ENCODE measurements around the gene PDXDC1. TPM values are rescaled to one million over a fixed set of nuclear protein-coding genes. Genes with fewer than 3 reads are reported as not detected.
A peak's percentile ranks its signal among the peaks of the same experiment; 100 is the strongest.
"Not testable (repeated sequence)": the region's sequence is repeated elsewhere in the genome, so short reads cannot be mapped to it uniquely, and the experiment has no call there.

Gene PDXDC1
- total and polyA plus RNA-seq, 2 donors from 2014 or later = 56.5 to 113 TPM

GRCh38 chr16:15141586-15141985 is 166.8 kb downstream of the PDXDC1 start:
- H3K27ac ChIP-seq (ENCODE audit: low read depth in 2 of 2, low read length in 2 of 2) = no peak overlapping the region
- H3K36me3 ChIP-seq (ENCODE audit: control insufficient read depth in 2 of 3, insufficient read depth in 3 of 3, low read length in 3 of 3) = no peaks in the 10 kb centered on the region
- intact Hi-C loops (cut with DNase I) = no loop called here
- H3K9ac ChIP-seq (ENCODE audit: low read length in 3 of 3) = no peak overlapping the region
- H3K4me1 ChIP-seq (ENCODE audit: control insufficient read depth in 2 of 3, insufficient read depth in 2 of 3, low read depth in 1 of 3, low read length in 3 of 3) = peaks cover 0 to 2% (median 0%) of the 10 kb centered on the region in 3 donors
- no peak for TF ChIP-seq CTCF (IDR thresholded peaks at IDR 0.05; ENCODE audit: borderline replicate concordance, extremely low read depth, insufficient read depth)
- no peak overlapping the region for H3K4me3 ChIP-seq (ENCODE audit: low read length in 3 of 3)
- no peaks in the 10 kb centered on the region for H3K9me3 ChIP-seq (ENCODE audit: control insufficient read depth in 2 of 3, insufficient read depth in 1 of 3, low read length in 3 of 3)
- peak in 2 of 5 donors; percentile 34 to 55 for DNase-seq
- no peaks in the 10 kb centered on the region for H3K27me3 ChIP-seq (ENCODE audit: control insufficient read depth, insufficient read depth, low read length)
- no peak for FAIRE-seq

- H3K9ac ChIP-seq (ENCODE audit: low read length in 3 of 3); H3K4me3 ChIP-seq (ENCODE audit: low read length in 3 of 3); intact Hi-C loops (cut with DNase I); H3K27me3 ChIP-seq (ENCODE audit: control insufficient read depth, insufficient read depth, low read length); FAIRE-seq; H3K4me1 ChIP-seq (ENCODE audit: control insufficient read depth in 2 of 3, insufficient read depth in 2 of 3, low read depth in 1 of 3, low read length in 3 of 3); H3K9me3 ChIP-seq (ENCODE audit: control insufficient read depth in 2 of 3, insufficient read depth in 1 of 3, low read length in 3 of 3); H3K36me3 ChIP-seq (ENCODE audit: control insufficient read depth in 2 of 3, insufficient read depth in 3 of 3, low read length in 3 of 3); H3K27ac ChIP-seq (ENCODE audit: low read depth in 2 of 2, low read length in 2 of 2): not testable (repeated sequence)
- DNase-seq = peak in 2 of 5 donors; percentile 37 to 71
Measured at GRCh38 chr16:15142107-15142890, 167.5 kb downstream of the PDXDC1 start.

- FAIRE-seq; intact Hi-C loops (cut with DNase I); H3K4me1 ChIP-seq (ENCODE audit: control insufficient read depth in 2 of 3, insufficient read depth in 2 of 3, low read depth in 1 of 3, low read length in 3 of 3); H3K27me3 ChIP-seq (ENCODE audit: control insufficient read depth, insufficient read depth, low read length); H3K4me3 ChIP-seq (ENCODE audit: low read length in 3 of 3); H3K9me3 ChIP-seq (ENCODE audit: control insufficient read depth in 2 of 3, insufficient read depth in 1 of 3, low read length in 3 of 3); H3K27ac ChIP-seq (ENCODE audit: low read depth in 2 of 2, low read length in 2 of 2); H3K9ac ChIP-seq (ENCODE audit: low read length in 3 of 3); H3K36me3 ChIP-seq (ENCODE audit: control insufficient read depth in 2 of 3, insufficient read depth in 3 of 3, low read length in 3 of 3): not testable (repeated sequence)
- peak in 2 of 5 donors; percentile 42 to 56 for DNase-seq
Measured at GRCh38 chr16:15142891-15143600, 168.2 kb downstream of the PDXDC1 start.

- intact Hi-C loops (cut with DNase I); H3K9me3 ChIP-seq (ENCODE audit: control insufficient read depth in 2 of 3, insufficient read depth in 1 of 3, low read length in 3 of 3); FAIRE-seq; H3K4me1 ChIP-seq (ENCODE audit: control insufficient read depth in 2 of 3, insufficient read depth in 2 of 3, low read depth in 1 of 3, low read length in 3 of 3); H3K9ac ChIP-seq (ENCODE audit: low read length in 3 of 3); H3K27me3 ChIP-seq (ENCODE audit: control insufficient read depth, insufficient read depth, low read length); H3K4me3 ChIP-seq (ENCODE audit: low read length in 3 of 3); H3K36me3 ChIP-seq (ENCODE audit: control insufficient read depth in 2 of 3, insufficient read depth in 3 of 3, low read length in 3 of 3); H3K27ac ChIP-seq (ENCODE audit: low read depth in 2 of 2, low read length in 2 of 2): not testable (repeated sequence)
- peak in 2 of 5 donors; percentile 61 to 62 for DNase-seq
Measured at GRCh38 chr16:15143601-15144091, 168.8 kb downstream of the PDXDC1 start.

- H3K27ac ChIP-seq (ENCODE audit: low read depth in 2 of 2, low read length in 2 of 2); H3K9me3 ChIP-seq (ENCODE audit: control insufficient read depth in 2 of 3, insufficient read depth in 1 of 3, low read length in 3 of 3); H3K36me3 ChIP-seq (ENCODE audit: control insufficient read depth in 2 of 3, insufficient read depth in 3 of 3, low read length in 3 of 3); H3K4me1 ChIP-seq (ENCODE audit: control insufficient read depth in 2 of 3, insufficient read depth in 2 of 3, low read depth in 1 of 3, low read length in 3 of 3); FAIRE-seq; H3K4me3 ChIP-seq (ENCODE audit: low read length in 3 of 3); H3K27me3 ChIP-seq (ENCODE audit: control insufficient read depth, insufficient read depth, low read length); H3K9ac ChIP-seq (ENCODE audit: low read length in 3 of 3); intact Hi-C loops (cut with DNase I): not testable (repeated sequence)
- peak; percentile 38 to 75 (median 62) for DNase-seq
Measured at GRCh38 chr16:15144092-15144631, 169.3 kb downstream of the PDXDC1 start.

- FAIRE-seq; H3K9ac ChIP-seq (ENCODE audit: low read length in 3 of 3): not testable (repeated sequence)
Measured at GRCh38 chr16:15144781-15145417, 170.1 kb downstream of the PDXDC1 start.

More at GRCh38 chr16:15144781-15145417, 170.1 kb downstream of the PDXDC1 start:
- H3K27ac ChIP-seq (ENCODE audit: low read depth in 2 of 2, low read length in 2 of 2); H3K4me3 ChIP-seq (ENCODE audit: low read length in 3 of 3); H3K4me1 ChIP-seq (ENCODE audit: control insufficient read depth in 2 of 3, insufficient read depth in 2 of 3, low read depth in 1 of 3, low read length in 3 of 3); H3K9me3 ChIP-seq (ENCODE audit: control insufficient read depth in 2 of 3, insufficient read depth in 1 of 3, low read length in 3 of 3); H3K27me3 ChIP-seq (ENCODE audit: control insufficient read depth, insufficient read depth, low read length); H3K36me3 ChIP-seq (ENCODE audit: control insufficient read depth in 2 of 3, insufficient read depth in 3 of 3, low read length in 3 of 3); intact Hi-C loops (cut with DNase I): not testable (repeated sequence)
- peak in 2 of 5 donors; percentile 51 to 52 for DNase-seq

Measured in kidney (tissue), 14 donors.